SK-N-SH (cell line): ENCODE results near the gene DUSP10. TPM values are rescaled to one million over a fixed set of nuclear protein-coding genes. Genes with fewer than 3 reads are reported as not detected.

Experiments used
- CTCF ChIA-PET: fragments of 300-600, 350-600 bp; formaldehyde crosslinking; extraction: SDS; loops from one replicate; lab custom pipeline; 2021; lab: Yijun Ruan, JAX
- POLR2A ChIA-PET: fragments of 350-600 bp; sonication (Branson Sonifier 250); formaldehyde crosslinking; extraction: SDS; loops from one replicate; lab custom pipeline; 2020; ENCODE audit warnings: antibody characterized with exemption, inconsistent platforms; lab: Yijun Ruan, JAX
- DNase-seq: peaks from one replicate; pipeline ENCODE4 v3.0.0; 2012
- H2AFZ ChIP-seq: fragments of 200-600 bp; sonication (generic); 2 replicates; pipeline ENCODE4 v1.8.1; 2016; ENCODE audit warnings: antibody characterized with exemption, mild to moderate bottlenecking, low read depth
- H3F3A ChIP-seq: fragments of 200-600 bp; sonication (generic); replicated peaks from 2 replicates; pipeline ENCODE3; 2016; ENCODE audit warnings: antibody characterized with exemption, mild to moderate bottlenecking; ENCODE audit not compliant: insufficient read depth
- H3K27ac ChIP-seq, 2 experiments: fragments of 200-500 bp in 1 of 2; fragments of 200-600 bp in 1 of 2; sonication (Bioruptor generic) in 1 of 2; sonication (generic), shearing (Covaris generic) in 1 of 2; 2 replicates each; pipeline versions ENCODE4 v1.5.1 to v1.6.1; 2014 to 2016; ENCODE audit warnings: low read depth in 2 of 2, inconsistent platforms in 1 of 2, low read length in 1 of 2, mild to moderate bottlenecking in 1 of 2, mixed read lengths in 1 of 2
- H3K27me3 ChIP-seq: fragments of 200-600 bp; sonication (generic), shearing (Covaris generic); 2 replicates; pipeline ENCODE4 v1.6.1; 2016; ENCODE audit warnings: mixed run types; ENCODE audit not compliant: insufficient read depth
- H3K36me3 ChIP-seq, 2 experiments: fragments of 200-500 bp in 1 of 2; fragments of 200-600 bp in 1 of 2; sonication (Bioruptor generic) in 1 of 2; sonication (generic) in 1 of 2; replicated peaks in 1 of 2; 2 replicates each; pipeline versions ENCODE3 to v1.5.1; 2014 to 2016; ENCODE audit warnings: low read length in 1 of 2, mild to moderate bottlenecking in 1 of 2; ENCODE audit not compliant: insufficient read depth in 2 of 2, control insufficient read depth in 1 of 2
- H3K4me1 ChIP-seq, 2 experiments: fragments of 200-500 bp in 1 of 2; fragments of 200-600 bp in 1 of 2; sonication (Bioruptor generic) in 1 of 2; sonication (generic), shearing (Covaris generic) in 1 of 2; 2 replicates each; pipeline versions ENCODE4 v1.5.1 to v1.6.1; 2014 to 2016; ENCODE audit warnings: low read depth in 1 of 2, low read length in 1 of 2, mixed run types in 1 of 2; ENCODE audit not compliant: insufficient read depth in 2 of 2, control insufficient read depth in 1 of 2
- H3K4me2 ChIP-seq: fragments of 200-600 bp; sonication (generic), shearing (Covaris generic); 2 replicates; pipeline ENCODE4 v1.6.1; 2017; ENCODE audit warnings: mixed run types
- H3K4me3 ChIP-seq, 2 experiments: fragments of 200-500 bp in 1 of 2; fragments of 200-600 bp in 1 of 2; sonication (Bioruptor generic) in 1 of 2; sonication (generic), shearing (Covaris generic) in 1 of 2; 2 replicates each; pipeline versions ENCODE4 v1.5.1 to v1.8.1; 2014 to 2016; ENCODE audit warnings: low read depth in 2 of 2, inconsistent platforms in 1 of 2, low read length in 1 of 2, mild to moderate bottlenecking in 1 of 2, mixed read lengths in 1 of 2, moderate library complexity in 1 of 2
- H3K79me2 ChIP-seq: fragments of 200-600 bp; sonication (generic); 2 replicates; pipeline ENCODE4 v1.8.1; 2017; ENCODE audit warnings: mild to moderate bottlenecking; ENCODE audit not compliant: insufficient read depth
- H3K9ac ChIP-seq: fragments of 200-600 bp; sonication (generic); 2 replicates; pipeline ENCODE4 v1.6.1; 2017; ENCODE audit warnings: mixed run types
- H3K9me2 ChIP-seq: fragments of 200-600 bp; sonication (generic); 2 replicates; pipeline ENCODE4 v1.6.1; 2017; ENCODE audit warnings: mixed run types
- H3K9me3 ChIP-seq: fragments of 200-600 bp; sonication (generic); 2 replicates; pipeline ENCODE4 v1.6.1; 2017; ENCODE audit warnings: mixed run types, mild to moderate bottlenecking, moderate library complexity
- H4K20me1 ChIP-seq: fragments of 200-600 bp; sonication (generic); 2 replicates; pipeline ENCODE4 v1.6.1; 2017; ENCODE audit warnings: mild to moderate bottlenecking, mixed run types; ENCODE audit not compliant: insufficient read depth
- CHD2 ChIP-seq: fragments of 150-350 bp; IDR thresholded peaks from 2 replicates; pipeline ENCODE4 v1.6.1; 2018; ENCODE audit warnings: low read length; ENCODE audit not compliant: partially characterized antibody
- CTCF ChIP-seq: fragments of 200-600 bp; sonication (generic); IDR thresholded peaks from 2 replicates; pipeline ENCODE4 v1.6.1; 2017; ENCODE audit warnings: antibody characterized with exemption, mild to moderate bottlenecking, moderate library complexity
- EP300 ChIP-seq, 2 experiments: IDR thresholded peaks; 2 replicates each; pipeline versions ENCODE4 v1.4.0 to v1.6.1; 2012; ENCODE audit warnings: borderline replicate concordance in 1 of 2, low read depth in 1 of 2, low read length in 1 of 2
- EZH2phosphoT487 ChIP-seq: fragments of 200-600 bp; sonication (generic); IDR thresholded peaks from 2 replicates; pipeline ENCODE4 v1.6.1; 2017; ENCODE audit warnings: low read depth, mixed run types, mild to moderate bottlenecking, antibody characterized with exemption, moderate library complexity, borderline replicate concordance
- FOSL2 ChIP-seq: IDR thresholded peaks from 2 replicates; pipeline ENCODE4 v1.4.0; 2012; ENCODE audit warnings: low read depth, mild to moderate bottlenecking, moderate library complexity, borderline replicate concordance
- MEF2A ChIP-seq: IDR thresholded peaks from 2 replicates; pipeline ENCODE4 v1.4.0; 2012; ENCODE audit warnings: low read depth, borderline replicate concordance
- PBX3 ChIP-seq: IDR thresholded peaks from 2 replicates; pipeline ENCODE4; 2012
- RAD21 ChIP-seq: IDR thresholded peaks from 2 replicates; pipeline ENCODE4 v1.6.1; 2012; ENCODE audit warnings: mild to moderate bottlenecking, low read length
- RCOR1 ChIP-seq: fragments of 150-350 bp; IDR thresholded peaks from 2 replicates; pipeline ENCODE4 v1.6.1; 2017; ENCODE audit warnings: antibody characterized with exemption, low read length
- RFX5 ChIP-seq: IDR thresholded peaks from 2 replicates; pipeline ENCODE4 v1.6.1; 2012; ENCODE audit warnings: mild to moderate bottlenecking, improper control_type of control experiment, low read length
- SMC3 ChIP-seq: IDR thresholded peaks from 2 replicates; pipeline ENCODE4 v1.6.1; 2012; ENCODE audit warnings: low read depth, low read length, improper control_type of control experiment
- TAF1 ChIP-seq: IDR thresholded peaks from 2 replicates; pipeline ENCODE4 v1.6.1; 2012; ENCODE audit warnings: low read depth, mild to moderate bottlenecking, low read length, moderate library complexity, borderline replicate concordance
- TCF12 ChIP-seq: IDR thresholded peaks from 2 replicates; pipeline ENCODE4 v1.4.0; 2012
- TEAD4 ChIP-seq: IDR thresholded peaks from 2 replicates; pipeline ENCODE4 v1.4.0; 2012; ENCODE audit warnings: mild to moderate bottlenecking, borderline replicate concordance; ENCODE audit not compliant: insufficient read depth
- USF2 ChIP-seq: fragments of 150-350 bp; IDR thresholded peaks from 2 replicates; pipeline ENCODE4 v1.6.1; 2017; ENCODE audit warnings: antibody characterized with exemption, low read length, low read depth, borderline replicate concordance
- ZBTB33 ChIP-seq: IDR thresholded peaks from 2 replicates; pipeline ENCODE4 v1.4.0; 2012; ENCODE audit warnings: low read depth, borderline replicate concordance
- WGBS: methylation state at CpG from one replicate; pipeline ENCODE4 v1.1.6; 2017; ENCODE audit warnings: low lambda C conversion rate; 5-methylcytosine and 5-hydroxymethylcytosine counted together
- polyA plus RNA-seq, 3 experiments: library from polyadenylated mRNA; depleted of rRNA; stranded (reverse); fragments of >200 nt; gene quantifications; 2 replicates each; pipeline ENCODE4 v1.2.3, GENCODE V29; 2012

DUSP10 gene
- polyA plus RNA-seq, 1 of the 3 experiments (the other 2 are of a cell fraction), result 6.4 TPM

- no peak for TF ChIP-seq TEAD4
- TF ChIP-seq RFX5, result peak; percentile 82
- no peak for TF ChIP-seq FOSL2
- TF ChIP-seq TCF12, result peak; percentile 42; the same call in 1 of the 2 replicates
- peak; percentile 71 for TF ChIP-seq TAF1
- peak; percentile 44 for TF ChIP-seq RAD21
- TF ChIP-seq SMC3, result peak; percentile 35
- no peak; the same call in 1 of the 2 replicates for TF ChIP-seq RCOR1
Measured at GRCh38 chr1:221741703-221742554, at the start of gene DUSP10 (continued).

GRCh38 chr1:221788466-221788865 lies 46.6 kb upstream of the DUSP10 start:
- ChIA-PET CTCF (interaction anchor here (0.6 to 1.0 kb wide), 2 partner anchors 14 to 667 kb away, joined by 3 read pairs; no protein-coding TSS in a partner anchor), POLR2A (no interaction called here)
- H3K27ac ChIP-seq, result no peak overlapping the region
- no peak overlapping the region for H3K4me3 ChIP-seq
- H3K36me3 ChIP-seq, result no peaks in the 10 kb centered on the region
- no peak overlapping the region for H3K4me2 ChIP-seq
- no peak overlapping the region for H3K9ac ChIP-seq
- H4K20me1 ChIP-seq, result no peaks in the 10 kb centered on the region
- no peaks in the 10 kb centered on the region for H3K27me3 ChIP-seq
- H3K79me2 ChIP-seq, result no peaks in the 10 kb centered on the region
- H2AFZ ChIP-seq, result no peak overlapping the region
- no peaks in the 10 kb centered on the region for H3K4me1 ChIP-seq
- 62% methylated on average over 6 of the region's 6 CpGs for WGBS
- H3K9me3 ChIP-seq, result no peaks in the 10 kb centered on the region
- TF ChIP-seq CHD2 (no peak), PBX3 (no peak), USF2 (no peak), EP300 (IDR thresholded peaks at IDR 0.05; ENCODE audit: borderline replicate concordance in 1 of 2, low read depth in 1 of 2, low read length in 1 of 2) (no peak), ZBTB33 (no peak), CTCF (no peak), SMC3 (no peak), EZH2phosphoT487 (no peak), MEF2A (no peak)
- no peaks in the 10 kb centered on the region for H3F3A ChIP-seq
- DNase-seq, result no peak
- no peaks in the 10 kb centered on the region for H3K9me2 ChIP-seq
